ENCODE data around the gene SDCBP2. TPM values are rescaled to one million over a fixed set of nuclear protein-coding genes. Genes with fewer than 3 reads are reported as not detected.

The SDCBP2 gene
- total RNA-seq, 1 donor from 2014 or later = 4.6 TPM

GRCh38 chr20:1309439-1309847 lies 19.5 kb downstream of the SDCBP2 start:
- no peaks in the 10 kb centered on the region for H3K36me3 ChIP-seq (ENCODE audit: insufficient read depth, low read length)
- no peak overlapping the region for H3K4me2 ChIP-seq (ENCODE audit: low read length)
- no peak overlapping the region for H3K27ac ChIP-seq (ENCODE audit: low read depth, low read length)
- Mint-ChIP-seq H3K9me3 (ENCODE audit: unreplicated experiment) (no peaks in the 10 kb centered on the region), H3K4me3 (ENCODE audit: unreplicated experiment) (no peak overlapping the region), H3K27me3 (ENCODE audit: low read depth, unreplicated experiment) (no peaks in the 10 kb centered on the region), H3K27ac (ENCODE audit: unreplicated experiment) (no peak overlapping the region), H3K36me3 (ENCODE audit: low read depth, unreplicated experiment) (peaks cover 2% of the 10 kb centered on the region), H3K4me1 (ENCODE audit: low read depth, unreplicated experiment) (peaks cover 4% of the 10 kb centered on the region)
- H2AFZ ChIP-seq (ENCODE audit: low read depth, low read length) = no peak overlapping the region
- peaks cover 8% of the 10 kb centered on the region for H3K4me1 ChIP-seq (ENCODE audit: insufficient read depth, low read length)
- H3K4me3 ChIP-seq (ENCODE audit: insufficient read depth, low read depth, low read length) = no peak overlapping the region
- H4K20me1 ChIP-seq (ENCODE audit: insufficient read depth, low read length) = no peaks in the 10 kb centered on the region
- H3K9me3 ChIP-seq (ENCODE audit: insufficient read depth, low read depth, low read length) = no peaks in the 10 kb centered on the region
- FAIRE-seq (no peak), DNase-seq (ENCODE audit: low read depth) (no peak)
- no peaks in the 10 kb centered on the region for H3K27me3 ChIP-seq (ENCODE audit: insufficient read depth, low read length)
- no peaks in the 10 kb centered on the region for H3K79me2 ChIP-seq (ENCODE audit: insufficient read depth, low read length)
- no peak overlapping the region for H3K9ac ChIP-seq (ENCODE audit: low read length)
- TF ChIP-seq EZH2 (IDR thresholded peaks at IDR 0.05; ENCODE audit: insufficient read depth, low read length) (no peak), CTCF (IDR thresholded peaks at IDR 0.05; ENCODE audit: insufficient read depth, low read depth, low read length) (no peak)

DNA sequence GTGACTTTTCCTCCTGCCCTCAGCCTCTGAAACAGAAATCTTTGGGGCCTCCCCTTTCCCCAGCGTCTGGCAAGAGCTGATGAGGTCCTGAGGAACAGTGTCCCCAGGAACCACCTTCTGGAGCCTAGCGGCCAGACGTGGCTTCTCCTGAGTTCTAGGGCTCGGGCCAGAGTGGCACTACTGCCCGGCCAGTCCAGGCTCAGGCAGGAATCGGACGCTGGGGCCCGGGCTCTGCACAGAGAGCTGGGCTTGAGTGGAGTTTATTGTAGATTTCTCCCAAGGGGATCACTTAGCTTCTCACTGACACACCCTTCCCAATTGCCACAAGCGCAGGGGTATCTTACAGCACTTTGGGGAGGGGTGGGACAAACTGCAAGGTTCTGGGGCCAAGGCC lies 20.2 kb downstream of the SDCBP2 start:
- Histone ChIP-seq H3K4me3 (ENCODE audit: insufficient read depth, low read depth, low read length) (no peak overlapping the region), H3K27me3 (ENCODE audit: insufficient read depth, low read length) (no peaks in the 10 kb centered on the region), H3K9me3 (ENCODE audit: insufficient read depth, low read depth, low read length) (no peaks in the 10 kb centered on the region), H3K9ac (ENCODE audit: low read length) (no peak overlapping the region), H3K79me2 (ENCODE audit: insufficient read depth, low read length) (no peaks in the 10 kb centered on the region), H3K4me2 (ENCODE audit: low read length) (no peak overlapping the region), H3K27ac (ENCODE audit: low read depth, low read length) (no peak overlapping the region), H3K4me1 (ENCODE audit: insufficient read depth, low read length) (peaks cover 7% of the 10 kb centered on the region), H3K36me3 (ENCODE audit: insufficient read depth, low read length) (no peaks in the 10 kb centered on the region), H2AFZ (ENCODE audit: low read depth, low read length) (no peak overlapping the region), H4K20me1 (ENCODE audit: insufficient read depth, low read length) (no peaks in the 10 kb centered on the region)
- Mint-ChIP-seq H3K4me3 (ENCODE audit: unreplicated experiment) (no peak overlapping the region), H3K27me3 (ENCODE audit: low read depth, unreplicated experiment) (no peaks in the 10 kb centered on the region), H3K4me1 (ENCODE audit: low read depth, unreplicated experiment) (peaks cover 2% of the 10 kb centered on the region), H3K36me3 (ENCODE audit: low read depth, unreplicated experiment) (peaks cover 2% of the 10 kb centered on the region), H3K9me3 (ENCODE audit: unreplicated experiment) (no peaks in the 10 kb centered on the region), H3K27ac (ENCODE audit: unreplicated experiment) (no peak overlapping the region)
- FAIRE-seq (no peak), DNase-seq (ENCODE audit: low read depth) (no peak)
- TF ChIP-seq EZH2 (IDR thresholded peaks at IDR 0.05; ENCODE audit: insufficient read depth, low read length) (no peak), CTCF (IDR thresholded peaks at IDR 0.05; ENCODE audit: insufficient read depth, low read depth, low read length) (no peak)

- no peak overlapping the region for H3K4me3 Mint-ChIP-seq (ENCODE audit: unreplicated experiment)
- Histone ChIP-seq H4K20me1 (ENCODE audit: insufficient read depth, low read length) (no peaks in the 10 kb centered on the region), H3K9me3 (ENCODE audit: insufficient read depth, low read depth, low read length) (no peaks in the 10 kb centered on the region), H3K9ac (ENCODE audit: low read length) (no peak overlapping the region), H2AFZ (ENCODE audit: low read depth, low read length) (no peak overlapping the region), H3K4me1 (ENCODE audit: insufficient read depth, low read length) (peaks cover 2% of the 10 kb centered on the region), H3K79me2 (ENCODE audit: insufficient read depth, low read length) (no peaks in the 10 kb centered on the region), H3K27ac (ENCODE audit: low read depth, low read length) (no peak overlapping the region), H3K4me3 (ENCODE audit: insufficient read depth, low read depth, low read length) (no peak overlapping the region), H3K4me2 (ENCODE audit: low read length) (no peak overlapping the region), H3K36me3 (ENCODE audit: insufficient read depth, low read length) (no peaks in the 10 kb centered on the region), H3K27me3 (ENCODE audit: insufficient read depth, low read length) (no peaks in the 10 kb centered on the region)
- H3K4me1 Mint-ChIP-seq (ENCODE audit: low read depth, unreplicated experiment) = peaks cover 2% of the 10 kb centered on the region
- no peak for DNase-seq (ENCODE audit: low read depth)
- no peaks in the 10 kb centered on the region for H3K27me3 Mint-ChIP-seq (ENCODE audit: low read depth, unreplicated experiment)
- no peak for FAIRE-seq
- TF ChIP-seq EZH2 (IDR thresholded peaks at IDR 0.05; ENCODE audit: insufficient read depth, low read length) = no peak
- TF ChIP-seq CTCF (IDR thresholded peaks at IDR 0.05; ENCODE audit: insufficient read depth, low read depth, low read length) = no peak
- peaks cover 2% of the 10 kb centered on the region for H3K36me3 Mint-ChIP-seq (ENCODE audit: low read depth, unreplicated experiment)
- no peak overlapping the region for H3K27ac Mint-ChIP-seq (ENCODE audit: unreplicated experiment)
- H3K9me3 Mint-ChIP-seq (ENCODE audit: unreplicated experiment) = no peaks in the 10 kb centered on the region
Measured at GRCh38 chr20:1308067-1308701, 20.8 kb downstream of the SDCBP2 start.

Data from astrocyte (in vitro differentiated cells and primary cell).